Measurements from ENCODE around the gene SFMBT1.
A peak's percentile ranks its signal among the peaks of the same experiment; 100 is the strongest.

GRCh38 chr3:52897130-52898122 is 148.4 kb downstream of the SFMBT1 start, which contains the start of gene STIMATE:
- TF ChIP-seq MEF2A (IDR thresholded peaks at IDR 0.05; ENCODE audit: control insufficient read depth, low read depth, low read length) (no peak), TFAM (CRISPR knock-in tag; conservative IDR thresholded peaks at IDR 0.05) (no peak), SP1 (CRISPR knock-in tag; IDR thresholded peaks at IDR 0.05) (no peak), ZNF449 (CRISPR knock-in tag; IDR thresholded peaks at IDR 0.05) (no peak), ZFX (CRISPR knock-in tag; IDR thresholded peaks at IDR 0.05) (peak; percentile 53), SRF (CRISPR knock-in tag; IDR thresholded peaks at IDR 0.05) (no peak), ELF1 (tag; IDR thresholded peaks at IDR 0.05) (no peak), ZEB2 (IDR thresholded peaks at IDR 0.05) (no peak)

Data from K562 (cell line).